Measurements from ENCODE around the gene DCAF8L1. TPM values are rescaled to one million over a fixed set of nuclear protein-coding genes. Genes with fewer than 3 reads are reported as not detected.
"Not testable (repeated sequence)": the region's sequence is repeated elsewhere in the genome, so short reads cannot be mapped to it uniquely, and the experiment has no call there.

Gene DCAF8L1
- total RNA-seq, 3 donors from 2014 or later (not counting 1 experiment from before 2014, with no cell fraction given) = not detected

GRCh38 chrX:27968878-27969277 is 12.4 kb downstream of the DCAF8L1 start:
- WGBS (ENCODE audit: insufficient coverage) = 43% methylated on average over 1 of the region's 2 CpGs
- intact Hi-C loops (cut with micrococcal nuclease) = no loop called here
- ATAC-seq = no peak
- no peaks in the 10 kb centered on the region for H3K36me3 ChIP-seq (ENCODE audit: control insufficient read depth, insufficient read depth, low read length)
- H3K27me3 ChIP-seq (ENCODE audit: control insufficient read depth, insufficient read depth, low read length) = no peaks in the 10 kb centered on the region
- peaks cover 6% of the 10 kb centered on the region in 2 donors for H3K9me3 Mint-ChIP-seq
- TF ChIP-seq, protein P1, sequence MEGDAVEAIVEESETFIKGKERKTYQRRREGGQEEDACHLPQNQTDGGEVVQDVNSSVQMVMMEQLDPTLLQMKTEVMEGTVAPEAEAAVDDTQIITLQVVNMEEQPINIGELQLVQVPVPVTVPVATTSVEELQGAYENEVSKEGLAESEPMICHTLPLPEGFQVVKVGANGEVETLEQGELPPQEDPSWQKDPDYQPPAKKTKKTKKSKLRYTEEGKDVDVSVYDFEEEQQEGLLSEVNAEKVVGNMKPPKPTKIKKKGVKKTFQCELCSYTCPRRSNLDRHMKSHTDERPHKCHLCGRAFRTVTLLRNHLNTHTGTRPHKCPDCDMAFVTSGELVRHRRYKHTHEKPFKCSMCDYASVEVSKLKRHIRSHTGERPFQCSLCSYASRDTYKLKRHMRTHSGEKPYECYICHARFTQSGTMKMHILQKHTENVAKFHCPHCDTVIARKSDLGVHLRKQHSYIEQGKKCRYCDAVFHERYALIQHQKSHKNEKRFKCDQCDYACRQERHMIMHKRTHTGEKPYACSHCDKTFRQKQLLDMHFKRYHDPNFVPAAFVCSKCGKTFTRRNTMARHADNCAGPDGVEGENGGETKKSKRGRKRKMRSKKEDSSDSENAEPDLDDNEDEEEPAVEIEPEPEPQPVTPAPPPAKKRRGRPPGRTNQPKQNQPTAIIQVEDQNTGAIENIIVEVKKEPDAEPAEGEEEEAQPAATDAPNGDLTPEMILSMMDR (IDR thresholded peaks at IDR 0.05) = no peak
- H3K27ac Mint-ChIP-seq = no peak overlapping the region
- no peaks in the 10 kb centered on the region for H3K4me1 ChIP-seq (ENCODE audit: control insufficient read depth, insufficient read depth, low read length)
- no peak overlapping the region for H3K4me3 Mint-ChIP-seq
- no peak overlapping the region for H3K27ac ChIP-seq (ENCODE audit: low read length)
- no peaks in the 10 kb centered on the region for H3K9me3 ChIP-seq (ENCODE audit: control insufficient read depth, insufficient read depth, low read length)
- no peak for DNase-seq
- H3K4me1 Mint-ChIP-seq = no peaks in the 10 kb centered on the region
- no peak overlapping the region for H3K4me3 ChIP-seq (ENCODE audit: low read length)
- H3K36me3 Mint-ChIP-seq = no peaks in the 10 kb centered on the region
- no peaks in the 10 kb centered on the region for H3K27me3 Mint-ChIP-seq (ENCODE audit: low read depth in 2 of 2)

DNA sequence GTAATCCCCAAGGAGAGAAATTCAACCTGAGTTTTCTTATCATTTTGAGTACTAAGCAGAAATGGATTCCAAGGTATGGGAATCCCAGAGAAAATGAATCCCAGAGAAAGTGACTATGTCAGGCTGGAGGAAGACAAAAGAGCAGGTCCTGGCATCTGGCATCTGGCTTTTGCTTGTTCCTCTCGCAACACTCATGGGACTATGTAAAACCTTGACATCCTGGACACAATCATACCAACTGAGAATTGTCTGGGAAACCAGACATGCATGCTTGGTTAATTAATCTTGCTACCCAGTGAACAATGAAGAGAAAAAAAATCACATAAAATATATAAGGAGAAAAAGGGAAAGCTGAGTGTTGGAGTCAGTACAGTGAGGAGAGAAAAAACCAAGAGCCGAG is 12.9 kb downstream of the DCAF8L1 start:
- no peaks in the 10 kb centered on the region for H3K36me3 Mint-ChIP-seq
- ATAC-seq (no peak), DNase-seq (no peak)
- Histone ChIP-seq H3K27ac (ENCODE audit: low read length) (no peak overlapping the region), H3K36me3 (ENCODE audit: control insufficient read depth, insufficient read depth, low read length) (no peaks in the 10 kb centered on the region), H3K4me3 (ENCODE audit: low read length) (no peak overlapping the region), H3K4me1 (ENCODE audit: control insufficient read depth, insufficient read depth, low read length) (no peaks in the 10 kb centered on the region), H3K9me3 (ENCODE audit: control insufficient read depth, insufficient read depth, low read length) (no peaks in the 10 kb centered on the region), H3K27me3 (ENCODE audit: control insufficient read depth, insufficient read depth, low read length) (no peaks in the 10 kb centered on the region)
- no peaks in the 10 kb centered on the region for H3K4me1 Mint-ChIP-seq
- TF ChIP-seq, protein P1 (IDR thresholded peaks at IDR 0.05) = no peak
- H3K9me3 Mint-ChIP-seq = peaks cover 6% of the 10 kb centered on the region in 2 donors
- no peak overlapping the region for H3K4me3 Mint-ChIP-seq
- intact Hi-C loops (cut with micrococcal nuclease) = no loop called here
- no peak overlapping the region for H3K27ac Mint-ChIP-seq
- WGBS (ENCODE audit: insufficient coverage) = 85% methylated on average over 2 of the region's 2 CpGs
- H3K27me3 Mint-ChIP-seq (ENCODE audit: low read depth in 2 of 2) = no peaks in the 10 kb centered on the region

DNA sequence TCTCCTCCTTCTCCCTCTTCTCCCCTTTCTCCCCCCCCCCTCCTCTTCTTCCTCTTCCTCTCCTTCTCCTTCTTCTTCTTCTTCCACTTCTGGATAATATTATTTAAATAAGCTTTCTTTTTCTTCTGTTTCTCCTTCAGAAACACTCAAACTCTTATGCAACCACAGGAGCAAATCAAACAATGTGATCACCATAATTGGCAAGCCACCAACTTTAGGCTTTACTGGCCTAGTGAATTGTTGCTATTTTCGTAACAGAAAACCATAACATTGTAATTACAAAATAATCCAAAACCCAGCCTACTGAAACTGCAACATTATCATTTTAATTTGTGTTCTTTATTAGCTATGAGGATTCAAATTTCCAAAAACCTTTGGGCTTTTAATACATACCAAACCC is 14.3 kb downstream of the DCAF8L1 start:
- no peaks in the 10 kb centered on the region for H3K36me3 Mint-ChIP-seq
- DNase-seq (no peak), ATAC-seq (no peak)
- no peaks in the 10 kb centered on the region for H3K27me3 ChIP-seq (ENCODE audit: control insufficient read depth, insufficient read depth, low read length)
- no peaks in the 10 kb centered on the region for H3K36me3 ChIP-seq (ENCODE audit: control insufficient read depth, insufficient read depth, low read length)
- no peak overlapping the region for H3K27ac Mint-ChIP-seq
- H3K27ac ChIP-seq (ENCODE audit: low read length) = no peak overlapping the region
- no peaks in the 10 kb centered on the region for H3K4me1 Mint-ChIP-seq
- peaks cover 6 to 9% of the 10 kb centered on the region in 2 donors for H3K9me3 Mint-ChIP-seq
- WGBS (ENCODE audit: insufficient coverage) = no CpG with 5 or more reads among the region's 1 CpG
- H3K4me1 ChIP-seq (ENCODE audit: control insufficient read depth, insufficient read depth, low read length) = no peaks in the 10 kb centered on the region
- no peak overlapping the region for H3K4me3 ChIP-seq (ENCODE audit: low read length)
- no peaks in the 10 kb centered on the region for H3K27me3 Mint-ChIP-seq (ENCODE audit: low read depth in 2 of 2)
- TF ChIP-seq, protein P1 (IDR thresholded peaks at IDR 0.05) = no peak
- intact Hi-C loops (cut with micrococcal nuclease) = no loop called here
- H3K9me3 ChIP-seq (ENCODE audit: control insufficient read depth, insufficient read depth, low read length) = no peaks in the 10 kb centered on the region
- no peak overlapping the region for H3K4me3 Mint-ChIP-seq

GRCh38 chrX:27966492-27966891 is 14.8 kb downstream of the DCAF8L1 start:
- intact Hi-C loops (cut with micrococcal nuclease) = no loop called here
- H3K27me3 Mint-ChIP-seq (ENCODE audit: low read depth in 2 of 2) = no peaks in the 10 kb centered on the region
- no peaks in the 10 kb centered on the region for H3K27me3 ChIP-seq (ENCODE audit: control insufficient read depth, insufficient read depth, low read length)
- peaks cover 8% of the 10 kb centered on the region in 2 donors for H3K9me3 Mint-ChIP-seq
- no peak overlapping the region for H3K4me3 Mint-ChIP-seq
- TF ChIP-seq, protein P1 (IDR thresholded peaks at IDR 0.05) = no peak
- no peaks in the 10 kb centered on the region for H3K4me1 Mint-ChIP-seq
- H3K4me3 ChIP-seq (ENCODE audit: low read length) = no peak overlapping the region
- H3K36me3 ChIP-seq (ENCODE audit: control insufficient read depth, insufficient read depth, low read length) = no peaks in the 10 kb centered on the region
- ATAC-seq (no peak), DNase-seq (no peak)
- H3K36me3 Mint-ChIP-seq = no peaks in the 10 kb centered on the region
- H3K9me3 ChIP-seq (ENCODE audit: control insufficient read depth, insufficient read depth, low read length) = no peaks in the 10 kb centered on the region
- H3K27ac Mint-ChIP-seq = no peak overlapping the region
- H3K4me1 ChIP-seq (ENCODE audit: control insufficient read depth, insufficient read depth, low read length) = no peaks in the 10 kb centered on the region
- no peak overlapping the region for H3K27ac ChIP-seq (ENCODE audit: low read length)
- no CpG with 5 or more reads among the region's 1 CpG for WGBS (ENCODE audit: insufficient coverage)

GRCh38 chrX:27965348-27965747 is 15.9 kb downstream of the DCAF8L1 start:
- H3K27ac ChIP-seq (ENCODE audit: low read length); intact Hi-C loops (cut with micrococcal nuclease); H3K27ac Mint-ChIP-seq; H3K9me3 Mint-ChIP-seq; H3K4me3 Mint-ChIP-seq; ATAC-seq; H3K9me3 ChIP-seq (ENCODE audit: control insufficient read depth, insufficient read depth, low read length); H3K36me3 ChIP-seq (ENCODE audit: control insufficient read depth, insufficient read depth, low read length); H3K27me3 ChIP-seq (ENCODE audit: control insufficient read depth, insufficient read depth, low read length); H3K27me3 Mint-ChIP-seq (ENCODE audit: low read depth in 2 of 2); H3K36me3 Mint-ChIP-seq; H3K4me1 Mint-ChIP-seq; DNase-seq; H3K4me3 ChIP-seq (ENCODE audit: low read length); H3K4me1 ChIP-seq (ENCODE audit: control insufficient read depth, insufficient read depth, low read length): not testable (repeated sequence)
- WGBS (ENCODE audit: insufficient coverage) = 88% methylated on average over 5 of the region's 5 CpGs

Data from natural killer cell (primary cell).